ENCODE data around the gene PLTP. TPM values are rescaled to one million over a fixed set of nuclear protein-coding genes. Genes with fewer than 3 reads are reported as not detected.

Gene PLTP
- total and polyA plus RNA-seq, 2 of the 13 experiments (the other 11 are each of a cell fraction or from before 2014, with no cell fraction given): 16.9 to 28.6 TPM

- TF ChIP-seq, protein P1, sequence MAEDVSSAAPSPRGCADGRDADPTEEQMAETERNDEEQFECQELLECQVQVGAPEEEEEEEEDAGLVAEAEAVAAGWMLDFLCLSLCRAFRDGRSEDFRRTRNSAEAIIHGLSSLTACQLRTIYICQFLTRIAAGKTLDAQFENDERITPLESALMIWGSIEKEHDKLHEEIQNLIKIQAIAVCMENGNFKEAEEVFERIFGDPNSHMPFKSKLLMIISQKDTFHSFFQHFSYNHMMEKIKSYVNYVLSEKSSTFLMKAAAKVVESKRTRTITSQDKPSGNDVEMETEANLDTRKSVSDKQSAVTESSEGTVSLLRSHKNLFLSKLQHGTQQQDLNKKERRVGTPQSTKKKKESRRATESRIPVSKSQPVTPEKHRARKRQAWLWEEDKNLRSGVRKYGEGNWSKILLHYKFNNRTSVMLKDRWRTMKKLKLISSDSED (CRISPR knock-in tag; IDR thresholded peaks at IDR 0.05): no peak
- TF ChIP-seq ARHGAP35 (CRISPR knock-in tag; IDR thresholded peaks at IDR 0.05; ENCODE audit: borderline replicate concordance): no peak
- TF ChIP-seq ZNF331 (CRISPR knock-in tag; IDR thresholded peaks at IDR 0.05): 0 out of 2 replicates have a peak, but pooled peaks have one; percentile 3
- TF ChIP-seq TOPORS (CRISPR knock-in tag; IDR thresholded peaks at IDR 0.05): no peak
- TF ChIP-seq ZNF496 (CRISPR knock-in tag; IDR thresholded peaks at IDR 0.05; ENCODE audit: insufficient replicate concordance): no peak
- TF ChIP-seq HNRNPL (IDR thresholded peaks at IDR 0.05; ENCODE audit: low read depth, low read length): no peak
- TF ChIP-seq ZNF382 (CRISPR knock-in tag; IDR thresholded peaks at IDR 0.05; ENCODE audit: borderline replicate concordance): no peak
- TF ChIP-seq ZNF878 (CRISPR knock-in tag; IDR thresholded peaks at IDR 0.05): no peak
- TF ChIP-seq, protein P2, sequence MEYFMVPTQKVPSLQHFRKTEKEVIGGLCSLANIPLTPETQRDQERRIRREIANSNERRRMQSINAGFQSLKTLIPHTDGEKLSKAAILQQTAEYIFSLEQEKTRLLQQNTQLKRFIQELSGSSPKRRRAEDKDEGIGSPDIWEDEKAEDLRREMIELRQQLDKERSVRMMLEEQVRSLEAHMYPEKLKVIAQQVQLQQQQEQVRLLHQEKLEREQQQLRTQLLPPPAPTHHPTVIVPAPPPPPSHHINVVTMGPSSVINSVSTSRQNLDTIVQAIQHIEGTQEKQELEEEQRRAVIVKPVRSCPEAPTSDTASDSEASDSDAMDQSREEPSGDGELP (IDR thresholded peaks at IDR 0.05; ENCODE audit: borderline replicate concordance, low read depth): no peak
- TF ChIP-seq FLYWCH1 (CRISPR knock-in tag; IDR thresholded peaks at IDR 0.05): no peak
- TF ChIP-seq HDAC6 (IDR thresholded peaks at IDR 0.05; ENCODE audit: low read depth, low read length): no peak
- TF ChIP-seq CENPT (CRISPR knock-in tag; IDR thresholded peaks at IDR 0.05; ENCODE audit: low read depth): no peak
- no peak for TF ChIP-seq SMAD3 (CRISPR knock-in tag; IDR thresholded peaks at IDR 0.05)
- no peak for TF ChIP-seq ZSCAN22 (CRISPR knock-in tag; IDR thresholded peaks at IDR 0.05)
- 0 out of 2 replicates have a peak, but pooled peaks have one; percentile 8 for TF ChIP-seq DMAP1 (CRISPR knock-in tag; IDR thresholded peaks at IDR 0.05)
- no peak for TF ChIP-seq ZNF615 (CRISPR knock-in tag; IDR thresholded peaks at IDR 0.05; ENCODE audit: borderline replicate concordance)
- no peak for TF ChIP-seq ZNF7 (CRISPR knock-in tag; IDR thresholded peaks at IDR 0.05)
- TF ChIP-seq, protein P3, sequence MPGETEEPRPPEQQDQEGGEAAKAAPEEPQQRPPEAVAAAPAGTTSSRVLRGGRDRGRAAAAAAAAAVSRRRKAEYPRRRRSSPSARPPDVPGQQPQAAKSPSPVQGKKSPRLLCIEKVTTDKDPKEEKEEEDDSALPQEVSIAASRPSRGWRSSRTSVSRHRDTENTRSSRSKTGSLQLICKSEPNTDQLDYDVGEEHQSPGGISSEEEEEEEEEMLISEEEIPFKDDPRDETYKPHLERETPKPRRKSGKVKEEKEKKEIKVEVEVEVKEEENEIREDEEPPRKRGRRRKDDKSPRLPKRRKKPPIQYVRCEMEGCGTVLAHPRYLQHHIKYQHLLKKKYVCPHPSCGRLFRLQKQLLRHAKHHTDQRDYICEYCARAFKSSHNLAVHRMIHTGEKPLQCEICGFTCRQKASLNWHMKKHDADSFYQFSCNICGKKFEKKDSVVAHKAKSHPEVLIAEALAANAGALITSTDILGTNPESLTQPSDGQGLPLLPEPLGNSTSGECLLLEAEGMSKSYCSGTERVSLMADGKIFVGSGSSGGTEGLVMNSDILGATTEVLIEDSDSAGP (CRISPR knock-in tag; IDR thresholded peaks at IDR 0.05; ENCODE audit: borderline replicate concordance): no peak
- no peak for TF ChIP-seq SOX6 (IDR thresholded peaks at IDR 0.05)
- no peak for TF ChIP-seq SOX6 (CRISPR knock-in tag; IDR thresholded peaks at IDR 0.05)
- no peak for TF ChIP-seq TOE1 (CRISPR knock-in tag; IDR thresholded peaks at IDR 0.05)
- TF ChIP-seq HOXA5 (CRISPR knock-in tag; IDR thresholded peaks at IDR 0.05): no peak
- TF ChIP-seq NRL (CRISPR knock-in tag; IDR thresholded peaks at IDR 0.05; ENCODE audit: borderline replicate concordance): no peak
- TF ChIP-seq, protein P4, sequence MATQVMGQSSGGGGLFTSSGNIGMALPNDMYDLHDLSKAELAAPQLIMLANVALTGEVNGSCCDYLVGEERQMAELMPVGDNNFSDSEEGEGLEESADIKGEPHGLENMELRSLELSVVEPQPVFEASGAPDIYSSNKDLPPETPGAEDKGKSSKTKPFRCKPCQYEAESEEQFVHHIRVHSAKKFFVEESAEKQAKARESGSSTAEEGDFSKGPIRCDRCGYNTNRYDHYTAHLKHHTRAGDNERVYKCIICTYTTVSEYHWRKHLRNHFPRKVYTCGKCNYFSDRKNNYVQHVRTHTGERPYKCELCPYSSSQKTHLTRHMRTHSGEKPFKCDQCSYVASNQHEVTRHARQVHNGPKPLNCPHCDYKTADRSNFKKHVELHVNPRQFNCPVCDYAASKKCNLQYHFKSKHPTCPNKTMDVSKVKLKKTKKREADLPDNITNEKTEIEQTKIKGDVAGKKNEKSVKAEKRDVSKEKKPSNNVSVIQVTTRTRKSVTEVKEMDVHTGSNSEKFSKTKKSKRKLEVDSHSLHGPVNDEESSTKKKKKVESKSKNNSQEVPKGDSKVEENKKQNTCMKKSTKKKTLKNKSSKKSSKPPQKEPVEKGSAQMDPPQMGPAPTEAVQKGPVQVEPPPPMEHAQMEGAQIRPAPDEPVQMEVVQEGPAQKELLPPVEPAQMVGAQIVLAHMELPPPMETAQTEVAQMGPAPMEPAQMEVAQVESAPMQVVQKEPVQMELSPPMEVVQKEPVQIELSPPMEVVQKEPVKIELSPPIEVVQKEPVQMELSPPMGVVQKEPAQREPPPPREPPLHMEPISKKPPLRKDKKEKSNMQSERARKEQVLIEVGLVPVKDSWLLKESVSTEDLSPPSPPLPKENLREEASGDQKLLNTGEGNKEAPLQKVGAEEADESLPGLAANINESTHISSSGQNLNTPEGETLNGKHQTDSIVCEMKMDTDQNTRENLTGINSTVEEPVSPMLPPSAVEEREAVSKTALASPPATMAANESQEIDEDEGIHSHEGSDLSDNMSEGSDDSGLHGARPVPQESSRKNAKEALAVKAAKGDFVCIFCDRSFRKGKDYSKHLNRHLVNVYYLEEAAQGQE (IDR thresholded peaks at IDR 0.05; ENCODE audit: borderline replicate concordance in 1 of 2, low read depth in 1 of 2, low read length in 2 of 2): no peak
- no peak for TF ChIP-seq NCOA1 (CRISPR knock-in tag; IDR thresholded peaks at IDR 0.05)
Measured at GRCh38 chr20:45912344-45912682, 358 bp upstream of the PLTP start (continued).

All from HepG2 (cell line).